ENCODE results near the gene ARCN1. TPM values are rescaled to one million over a fixed set of nuclear protein-coding genes. Genes with fewer than 3 reads are reported as not detected.

Gene ARCN1
- total and polyA plus RNA-seq, 2 of the 4 experiments (the other 2 are of a cell fraction) = 148 to 212 TPM

- Histone ChIP-seq H4K20me1 (ENCODE audit: insufficient read depth, low read length) (peaks cover 38% of the 10 kb centered on the region; the same call in 1 of the 2 replicates), H2AK5ac (ENCODE audit: low read depth, low read length) (no peak overlapping the region), H3K27ac (ENCODE audit: insufficient read depth, low read length) (no peak overlapping the region), H2BK5ac (ENCODE audit: low read depth, low read length, poor library complexity, severe bottlenecking) (no peak overlapping the region), H2BK120ac (ENCODE audit: low read depth, low read length) (no peak overlapping the region), H4K91ac (ENCODE audit: insufficient read depth, low read depth, low read length) (no peak overlapping the region), H2BK20ac (ENCODE audit: low read depth, low read length) (no peak overlapping the region), H3K4ac (ENCODE audit: low read depth, low read length) (no peak overlapping the region), H3K23ac (ENCODE audit: low read depth, low read length) (no peak overlapping the region), H3K27me3 (ENCODE audit: control insufficient read depth, insufficient read depth, low read length) (no peaks in the 10 kb centered on the region), H3K79me1 (ENCODE audit: low read depth in 1 of 2, low read length in 2 of 2) (peaks cover 38 to 76% of the 10 kb centered on the region in 2 experiments), H3K9me3 (ENCODE audit: control insufficient read depth, insufficient read depth, low read length) (no peaks in the 10 kb centered on the region), H3K9me1 (ENCODE audit: insufficient read depth, low read length) (no peaks in the 10 kb centered on the region; the same call in 1 of the 2 replicates), H3K56ac (ENCODE audit: extremely low read depth, insufficient read depth, low read length) (no peak overlapping the region), H3K4me2 (ENCODE audit: low read depth, low read length) (no peak overlapping the region), H4K5ac (ENCODE audit: low read depth, low read length) (no peak overlapping the region), H3K36me3 (ENCODE audit: control insufficient read depth, insufficient read depth, low read length) (peaks cover 83% of the 10 kb centered on the region), H4K8ac (ENCODE audit: low read depth in 2 of 2, low read length in 2 of 2) (no peak overlapping the region), H2AFZ (replicated peaks; ENCODE audit: low read length, poor library complexity) (no peak overlapping the region), H2AK9ac (replicated peaks; ENCODE audit: low read depth, low read length, poor library complexity) (no peak overlapping the region), H3K9ac (ENCODE audit: low read depth, low read length) (no peak overlapping the region), H2BK15ac (ENCODE audit: low read depth, low read length) (no peak overlapping the region), H3K18ac (ENCODE audit: low read depth, low read length) (no peak overlapping the region), H3K14ac (replicated peaks; ENCODE audit: low read depth, low read length) (no peak overlapping the region), H3K4me3 (ENCODE audit: insufficient read depth, low read depth, low read length) (no peak overlapping the region), H3K4me1 (ENCODE audit: control insufficient read depth, insufficient read depth, low read length) (0 out of 2 replicates have a peak, but pooled peaks cover 1% of the 10 kb centered on the region)
- no peak for ATAC-seq (ENCODE audit: low read depth)
- TF ChIP-seq MXI1 (IDR thresholded peaks at IDR 0.05; ENCODE audit: borderline replicate concordance, low read depth, low read length) (no peak), NFE2L2 (IDR thresholded peaks at IDR 0.05; ENCODE audit: low read depth, low read length) (no peak), SMC3 (IDR thresholded peaks at IDR 0.05; ENCODE audit: low read depth, low read length) (no peak), BHLHE40 (IDR thresholded peaks at IDR 0.05; ENCODE audit: low read depth, low read length) (no peak), RAD21 (IDR thresholded peaks at IDR 0.05; ENCODE audit: low read length) (no peak), MAFK (IDR thresholded peaks at IDR 0.05; ENCODE audit: low read depth, low read length) (no peak), CEBPB (IDR thresholded peaks at IDR 0.05; ENCODE audit: low read depth, low read length) (no peak), POLR2A (IDR thresholded peaks at IDR 0.05; ENCODE audit: low read depth, low read length) (no peak), RFX5 (IDR thresholded peaks at IDR 0.05; ENCODE audit: low read depth, low read length) (no peak), CHD1 (IDR thresholded peaks at IDR 0.05; ENCODE audit: low read depth, low read length) (no peak)
- TF ChIP-seq, protein P1, sequence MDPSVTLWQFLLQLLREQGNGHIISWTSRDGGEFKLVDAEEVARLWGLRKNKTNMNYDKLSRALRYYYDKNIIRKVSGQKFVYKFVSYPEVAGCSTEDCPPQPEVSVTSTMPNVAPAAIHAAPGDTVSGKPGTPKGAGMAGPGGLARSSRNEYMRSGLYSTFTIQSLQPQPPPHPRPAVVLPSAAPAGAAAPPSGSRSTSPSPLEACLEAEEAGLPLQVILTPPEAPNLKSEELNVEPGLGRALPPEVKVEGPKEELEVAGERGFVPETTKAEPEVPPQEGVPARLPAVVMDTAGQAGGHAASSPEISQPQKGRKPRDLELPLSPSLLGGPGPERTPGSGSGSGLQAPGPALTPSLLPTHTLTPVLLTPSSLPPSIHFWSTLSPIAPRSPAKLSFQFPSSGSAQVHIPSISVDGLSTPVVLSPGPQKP (IDR thresholded peaks at IDR 0.05; ENCODE audit: borderline replicate concordance, low read depth, low read length) = no peak
- TF ChIP-seq, protein P2, sequence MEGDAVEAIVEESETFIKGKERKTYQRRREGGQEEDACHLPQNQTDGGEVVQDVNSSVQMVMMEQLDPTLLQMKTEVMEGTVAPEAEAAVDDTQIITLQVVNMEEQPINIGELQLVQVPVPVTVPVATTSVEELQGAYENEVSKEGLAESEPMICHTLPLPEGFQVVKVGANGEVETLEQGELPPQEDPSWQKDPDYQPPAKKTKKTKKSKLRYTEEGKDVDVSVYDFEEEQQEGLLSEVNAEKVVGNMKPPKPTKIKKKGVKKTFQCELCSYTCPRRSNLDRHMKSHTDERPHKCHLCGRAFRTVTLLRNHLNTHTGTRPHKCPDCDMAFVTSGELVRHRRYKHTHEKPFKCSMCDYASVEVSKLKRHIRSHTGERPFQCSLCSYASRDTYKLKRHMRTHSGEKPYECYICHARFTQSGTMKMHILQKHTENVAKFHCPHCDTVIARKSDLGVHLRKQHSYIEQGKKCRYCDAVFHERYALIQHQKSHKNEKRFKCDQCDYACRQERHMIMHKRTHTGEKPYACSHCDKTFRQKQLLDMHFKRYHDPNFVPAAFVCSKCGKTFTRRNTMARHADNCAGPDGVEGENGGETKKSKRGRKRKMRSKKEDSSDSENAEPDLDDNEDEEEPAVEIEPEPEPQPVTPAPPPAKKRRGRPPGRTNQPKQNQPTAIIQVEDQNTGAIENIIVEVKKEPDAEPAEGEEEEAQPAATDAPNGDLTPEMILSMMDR (conservative IDR thresholded peaks at IDR 0.05; ENCODE audit: low read depth, low read length) = no peak
- TF ChIP-seq, protein P3, sequence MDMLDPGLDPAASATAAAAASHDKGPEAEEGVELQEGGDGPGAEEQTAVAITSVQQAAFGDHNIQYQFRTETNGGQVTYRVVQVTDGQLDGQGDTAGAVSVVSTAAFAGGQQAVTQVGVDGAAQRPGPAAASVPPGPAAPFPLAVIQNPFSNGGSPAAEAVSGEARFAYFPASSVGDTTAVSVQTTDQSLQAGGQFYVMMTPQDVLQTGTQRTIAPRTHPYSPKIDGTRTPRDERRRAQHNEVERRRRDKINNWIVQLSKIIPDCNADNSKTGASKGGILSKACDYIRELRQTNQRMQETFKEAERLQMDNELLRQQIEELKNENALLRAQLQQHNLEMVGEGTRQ (IDR thresholded peaks at IDR 0.05; ENCODE audit: low read depth, low read length) = no peak
- POLR2A ChIA-PET (ENCODE audit: unreplicated experiment) = interaction anchor here (0.6 kb wide), 1 partner anchor 22 kb away, joined by 20 read pairs; no protein-coding TSS in a partner anchor
- WGBS, 2 experiments (ENCODE audit: extremely low coverage in 2 of 2, insufficient read length in 1 of 2) = 100% methylated on average over 1 of the region's 11 CpGs; no CpG with 5 or more reads in 1 of the 2 experiments
- in situ Hi-C loops (cut with MboI; ENCODE audit: low sequenced_read_pairs) (no loop called here), dilution Hi-C loops (cut with HindIII; ENCODE audit: low sequenced_read_pairs, unreplicated experiment) (no loop called here), intact Hi-C loops (cut with micrococcal nuclease) (no loop called here)
- DNase-seq = no peak
- no TSS peak for BruUV-seq (replicated peaks)
- CTCF ChIA-PET = no interaction called here
These were observed 71.2 kb downstream of the ARCN1 start for GRCh38 chr11:118643142-118643994.

Data from IMR-90 (cell line).